NCI-H146 treated with DMSO at 0.1 percent for 48 hours (cell line): ENCODE measurements around the gene PAK5.
"Not testable (repeated sequence)": the region's sequence is repeated elsewhere in the genome, so short reads cannot be mapped to it uniquely, and the experiment has no call there.

Source experiments
- DNase-seq: peaks from one replicate; lab custom pipeline; 2025; ENCODE audit not compliant: unreplicated experiment; lab: John Stamatoyannopoulos, UW

The PAK5 gene

GRCh38 chr20:9686455-9686854 is 152.4 kb downstream of the PAK5 start:
- no peak for DNase-seq

GRCh38 chr20:9686001-9686400 is 152.9 kb downstream of the PAK5 start:
- DNase-seq: no peak

- no peak for DNase-seq
Observed at GRCh38 chr20:9685011-9685410, 153.9 kb downstream of the PAK5 start.

GRCh38 chr20:9677100-9677623 is 161.7 kb downstream of the PAK5 start:
- no peak for DNase-seq

- no peak for DNase-seq
Observed at GRCh38 chr20:9672981-9673380, 165.9 kb downstream of the PAK5 start.

GRCh38 chr20:9672027-9672426 is 166.8 kb downstream of the PAK5 start:
- no peak for DNase-seq

- no peak for DNase-seq
Observed at GRCh38 chr20:9668381-9668780, 170.5 kb downstream of the PAK5 start.

GRCh38 chr20:9663423-9663822 is 175.5 kb downstream of the PAK5 start:
- no peak for DNase-seq

GRCh38 chr20:9660236-9660868 is 178.5 kb downstream of the PAK5 start:
- DNase-seq: no peak

- no peak for DNase-seq
Observed at GRCh38 chr20:9647741-9648140, 191.1 kb downstream of the PAK5 start.

GRCh38 chr20:9646375-9646774 is 192.5 kb downstream of the PAK5 start:
- no peak for DNase-seq

- no peak for DNase-seq
Observed at GRCh38 chr20:9642882-9643281, 196.0 kb downstream of the PAK5 start.

GRCh38 chr20:9641499-9642000 is 197.3 kb downstream of the PAK5 start:
- not testable (repeated sequence) for DNase-seq

GRCh38 chr20:9637889-9638288 is 201.0 kb downstream of the PAK5 start:
- no peak for DNase-seq

- no peak for DNase-seq
Observed at GRCh38 chr20:9635750-9636149, 203.1 kb downstream of the PAK5 start.

GRCh38 chr20:9634327-9634726 is 204.5 kb downstream of the PAK5 start:
- no peak for DNase-seq

GRCh38 chr20:9632991-9633390 is 205.9 kb downstream of the PAK5 start:
- DNase-seq: no peak

- no peak for DNase-seq
Observed at GRCh38 chr20:9632265-9632664, 206.6 kb downstream of the PAK5 start.

GRCh38 chr20:9630554-9630953 is 208.3 kb downstream of the PAK5 start:
- no peak for DNase-seq

- DNase-seq: no peak
Observed at GRCh38 chr20:9629831-9630230, 209.0 kb downstream of the PAK5 start.

GRCh38 chr20:9628589-9628988 is 210.3 kb downstream of the PAK5 start:
- DNase-seq: no peak

GRCh38 chr20:9628141-9628540 is 210.7 kb downstream of the PAK5 start:
- no peak for DNase-seq

- no peak for DNase-seq
Observed at GRCh38 chr20:9627219-9627618, 211.7 kb downstream of the PAK5 start.
